GM13977 (cell line): ENCODE measurements around the gene CD160.

Experiments used
- DNase-seq: peaks from one replicate; pipeline ENCODE4 v3.0.0; 2012; ENCODE audit warnings: low spot score
- in situ Hi-C: fragments of 300-500 bp; cut with MboI; formaldehyde crosslinking; loops from one replicate; pipeline ENCODE4 v1.12.0; 2022; ENCODE audit warnings: low sequenced_read_pairs, low pct_unique_long_range_greater_than_20kb, mixed read lengths, inconsistent platforms; ENCODE audit not compliant: unreplicated experiment
- TF ChIP-seq, protein P1 (sequence below): IDR thresholded peaks from 2 replicates; pipeline ENCODE4 v1.5.1; 2012; ENCODE audit warnings: mild to moderate bottlenecking, control low read depth; ENCODE audit not compliant: insufficient read depth; ENCODE audit errors: extremely low read depth, missing control alignments

The CD160 gene

DNA sequence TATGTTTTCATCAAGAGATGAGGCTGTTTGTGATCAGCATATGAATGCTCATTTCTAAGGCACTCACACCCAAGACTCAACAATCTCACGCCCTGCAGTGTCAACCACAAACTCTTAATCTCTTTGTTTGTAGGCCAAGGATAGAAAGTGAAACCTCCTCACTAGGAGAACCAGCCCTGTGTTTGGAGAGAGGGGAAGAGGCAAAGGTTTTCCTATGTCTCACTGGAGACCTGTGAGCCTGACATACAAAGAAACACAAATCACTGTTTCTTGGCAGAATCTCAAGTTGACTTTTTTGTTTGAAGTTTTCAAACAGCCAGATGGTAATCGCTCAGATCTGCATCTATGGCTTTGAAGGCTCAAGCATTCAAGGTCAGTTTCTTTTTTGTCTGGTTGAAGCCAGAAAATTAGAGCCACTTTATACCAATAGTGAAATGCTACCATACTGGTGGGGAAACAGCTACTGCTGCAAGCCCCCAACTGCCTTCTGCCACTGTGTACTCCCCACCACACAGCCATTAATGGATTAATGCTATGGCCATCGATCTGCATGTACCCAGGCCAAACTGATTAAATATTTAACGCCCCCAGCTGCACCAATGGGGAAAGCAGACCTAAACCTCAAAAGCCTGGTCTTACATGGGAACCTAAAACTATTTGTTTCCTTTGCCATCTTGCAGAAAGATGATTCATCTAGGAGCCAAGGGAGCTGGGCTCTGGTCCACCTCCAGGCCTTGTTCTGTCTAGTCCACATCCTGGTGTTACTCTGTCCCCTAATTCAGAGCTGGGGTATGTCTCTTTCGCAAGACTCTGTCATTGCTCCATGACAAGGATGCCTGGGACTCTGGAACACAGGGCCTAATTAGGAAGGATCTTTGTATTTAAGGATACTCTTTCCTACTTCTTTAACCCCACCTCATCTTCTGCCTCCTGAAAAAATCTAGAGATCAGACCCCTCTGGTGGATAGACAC, 28.4 kb upstream of the CD160 start:
- DNase-seq = peak; percentile 69
- TF ChIP-seq, protein P1, sequence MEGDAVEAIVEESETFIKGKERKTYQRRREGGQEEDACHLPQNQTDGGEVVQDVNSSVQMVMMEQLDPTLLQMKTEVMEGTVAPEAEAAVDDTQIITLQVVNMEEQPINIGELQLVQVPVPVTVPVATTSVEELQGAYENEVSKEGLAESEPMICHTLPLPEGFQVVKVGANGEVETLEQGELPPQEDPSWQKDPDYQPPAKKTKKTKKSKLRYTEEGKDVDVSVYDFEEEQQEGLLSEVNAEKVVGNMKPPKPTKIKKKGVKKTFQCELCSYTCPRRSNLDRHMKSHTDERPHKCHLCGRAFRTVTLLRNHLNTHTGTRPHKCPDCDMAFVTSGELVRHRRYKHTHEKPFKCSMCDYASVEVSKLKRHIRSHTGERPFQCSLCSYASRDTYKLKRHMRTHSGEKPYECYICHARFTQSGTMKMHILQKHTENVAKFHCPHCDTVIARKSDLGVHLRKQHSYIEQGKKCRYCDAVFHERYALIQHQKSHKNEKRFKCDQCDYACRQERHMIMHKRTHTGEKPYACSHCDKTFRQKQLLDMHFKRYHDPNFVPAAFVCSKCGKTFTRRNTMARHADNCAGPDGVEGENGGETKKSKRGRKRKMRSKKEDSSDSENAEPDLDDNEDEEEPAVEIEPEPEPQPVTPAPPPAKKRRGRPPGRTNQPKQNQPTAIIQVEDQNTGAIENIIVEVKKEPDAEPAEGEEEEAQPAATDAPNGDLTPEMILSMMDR = no peak
- in situ Hi-C loops = no loop called here

DNA sequence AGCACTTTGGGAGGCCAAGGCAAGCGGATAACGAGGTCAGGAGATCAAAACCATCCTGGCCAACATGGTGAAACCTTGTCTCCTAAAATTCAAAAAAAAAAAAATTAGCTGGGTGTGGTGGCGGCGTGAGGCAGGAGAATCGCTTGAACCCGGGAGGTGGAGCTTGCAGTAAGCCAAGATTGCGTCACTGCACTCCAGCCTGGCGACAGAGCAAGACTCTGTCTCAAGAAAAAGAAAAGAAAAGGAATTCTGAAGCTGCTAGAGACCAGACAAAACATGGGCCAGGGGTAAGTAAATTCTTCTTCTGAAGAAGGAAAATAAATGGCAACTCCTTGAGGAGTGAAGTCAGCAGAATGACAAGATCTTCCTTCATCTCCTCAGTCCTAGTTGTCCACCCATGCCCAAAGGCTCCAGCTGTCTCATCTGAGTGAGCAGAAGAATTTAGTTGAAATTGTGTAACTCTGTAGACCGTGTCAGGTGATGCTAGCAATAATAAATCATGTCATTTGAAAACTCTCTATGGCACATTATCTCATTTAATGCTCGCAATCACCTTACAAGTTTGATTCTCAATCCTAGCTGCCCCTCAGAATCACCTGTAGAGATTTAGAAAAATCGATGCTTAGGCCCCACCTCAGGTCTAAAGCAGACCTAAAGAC, 26.4 kb upstream of the CD160 start:
- TF ChIP-seq, protein P1 = no peak
- in situ Hi-C loops = no loop called here
- no peak for DNase-seq

DNA sequence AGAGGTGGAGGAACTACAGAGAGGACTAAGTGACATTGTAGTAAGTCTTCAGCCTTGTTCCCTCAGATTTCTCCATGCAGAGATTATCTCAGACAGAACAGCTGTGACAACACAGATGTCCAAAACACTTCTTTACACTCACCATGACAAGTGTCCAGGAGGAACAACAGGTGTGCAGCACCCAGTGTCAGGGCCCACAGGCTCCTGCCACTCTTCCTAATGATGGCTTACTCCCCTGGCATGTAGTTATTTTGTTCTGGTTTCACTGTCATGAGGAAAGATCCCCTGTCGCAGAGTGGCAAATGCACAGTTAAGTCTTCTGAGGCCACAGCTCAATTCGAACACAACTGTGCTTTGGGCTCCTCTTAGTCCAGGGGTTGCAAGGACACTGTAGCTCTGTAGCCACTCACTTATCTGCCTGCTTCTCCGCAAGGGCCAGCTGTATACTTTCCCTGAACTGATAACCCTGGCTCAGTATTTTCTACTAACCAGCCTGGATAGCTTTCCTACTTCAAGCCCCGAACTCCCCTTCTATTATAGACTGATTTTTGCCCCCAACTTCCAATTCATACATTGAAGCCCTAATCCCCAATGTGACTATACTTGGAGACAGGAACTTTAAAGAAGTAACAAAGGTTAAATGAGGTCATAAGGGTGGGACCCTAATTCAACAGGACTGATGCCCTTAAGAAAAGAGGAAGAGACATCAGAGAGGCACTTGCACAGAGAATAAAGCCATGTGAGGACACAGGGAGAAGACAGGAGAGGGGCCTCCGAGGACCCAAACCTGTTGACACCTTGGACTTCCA, 23.3 kb upstream of the CD160 start:
- TF ChIP-seq, protein P1 = no peak
- in situ Hi-C loops = no loop called here
- no peak for DNase-seq

DNA sequence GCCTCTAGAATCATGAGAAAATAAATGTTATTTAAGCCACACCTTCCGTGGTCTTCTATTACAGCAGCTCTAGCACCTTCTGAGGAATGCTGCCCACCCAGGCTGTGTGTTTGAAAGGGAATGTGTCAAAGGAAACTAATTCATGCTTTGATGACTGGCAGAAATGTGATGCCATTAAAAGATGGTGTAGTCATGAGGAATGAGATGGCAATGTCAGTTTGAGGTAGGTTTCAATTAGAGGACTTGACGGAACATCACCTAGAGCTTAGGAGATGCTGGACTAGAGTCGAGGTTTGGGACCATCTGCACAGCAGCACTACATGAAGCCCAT, 22.7 kb upstream of the CD160 start:
- TF ChIP-seq, protein P1 = no peak
- in situ Hi-C loops = no loop called here
- DNase-seq = no peak

DNA sequence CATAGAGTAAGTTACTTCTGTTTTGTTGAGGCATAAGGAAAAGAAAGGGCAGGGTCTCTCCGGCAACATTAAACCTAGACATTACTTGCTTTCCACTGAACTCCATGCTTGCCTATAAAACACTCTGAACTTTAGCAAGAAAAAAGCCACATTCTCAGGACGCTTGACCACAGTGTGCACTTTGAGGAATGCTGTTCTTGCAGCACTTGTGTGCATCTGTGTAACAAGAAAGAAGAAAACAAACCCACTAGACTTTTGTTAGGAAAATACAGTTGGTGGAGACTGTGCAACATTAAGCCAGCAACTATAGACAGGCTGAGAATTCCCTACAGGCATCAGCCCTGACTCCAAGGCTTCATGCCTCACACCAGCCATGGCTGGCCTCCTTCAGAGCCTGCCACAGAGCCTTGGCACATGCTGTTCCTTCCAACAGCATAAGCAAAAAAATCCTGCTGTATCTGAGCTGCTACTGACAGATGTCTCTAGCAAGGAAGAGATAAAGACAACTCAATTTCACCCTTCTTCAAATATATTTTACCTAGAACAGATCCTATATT, 17.9 kb upstream of the CD160 start:
- DNase-seq = no peak
- TF ChIP-seq, protein P1 = no peak
- in situ Hi-C loops = no loop called here

DNA sequence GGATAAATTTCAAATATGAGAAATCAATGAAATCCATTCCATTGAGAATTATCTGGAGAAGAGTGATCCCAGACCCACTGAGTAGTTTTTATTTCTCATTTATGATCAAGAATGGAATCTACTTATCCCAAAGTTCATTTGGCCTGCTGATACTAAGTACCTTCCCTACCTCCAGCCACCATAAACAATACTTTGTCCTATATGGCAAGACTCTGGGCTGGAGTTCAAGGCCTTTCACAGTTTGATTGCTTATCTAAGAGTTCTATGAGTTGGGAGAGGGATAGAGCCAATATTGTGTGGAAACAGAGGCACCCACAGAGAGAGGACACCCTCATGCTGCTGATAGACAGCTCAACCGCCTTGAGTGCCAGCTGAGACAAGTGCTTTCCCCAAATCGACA, 17.2 kb upstream of the CD160 start:
- TF ChIP-seq, protein P1 = no peak
- no peak for DNase-seq
- in situ Hi-C loops = no loop called here
